ENCODE results near the gene DRD2.

The DRD2 gene

DNA sequence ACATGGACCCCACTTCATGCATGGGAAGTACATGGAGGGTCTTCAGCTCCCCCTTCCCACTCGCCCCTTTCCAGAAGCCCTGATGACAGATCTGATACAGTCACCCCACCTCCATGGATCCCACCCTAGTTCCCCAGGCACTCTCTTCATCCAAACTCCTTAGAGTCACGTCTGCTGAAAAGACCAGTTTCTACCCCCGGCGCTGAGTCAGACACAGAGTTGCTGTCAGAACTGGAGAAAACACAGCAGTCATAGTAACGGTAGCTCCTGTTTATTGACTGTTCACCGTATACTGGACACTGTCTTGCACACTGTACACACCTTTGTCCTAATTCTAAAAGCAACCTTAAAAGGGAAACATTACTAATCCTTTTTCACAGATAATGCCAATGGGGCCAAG is 29.1 kb downstream of the DRD2 start:
- no peak for DNase-seq (ENCODE audit: low read depth in 2 of 2)

DNA sequence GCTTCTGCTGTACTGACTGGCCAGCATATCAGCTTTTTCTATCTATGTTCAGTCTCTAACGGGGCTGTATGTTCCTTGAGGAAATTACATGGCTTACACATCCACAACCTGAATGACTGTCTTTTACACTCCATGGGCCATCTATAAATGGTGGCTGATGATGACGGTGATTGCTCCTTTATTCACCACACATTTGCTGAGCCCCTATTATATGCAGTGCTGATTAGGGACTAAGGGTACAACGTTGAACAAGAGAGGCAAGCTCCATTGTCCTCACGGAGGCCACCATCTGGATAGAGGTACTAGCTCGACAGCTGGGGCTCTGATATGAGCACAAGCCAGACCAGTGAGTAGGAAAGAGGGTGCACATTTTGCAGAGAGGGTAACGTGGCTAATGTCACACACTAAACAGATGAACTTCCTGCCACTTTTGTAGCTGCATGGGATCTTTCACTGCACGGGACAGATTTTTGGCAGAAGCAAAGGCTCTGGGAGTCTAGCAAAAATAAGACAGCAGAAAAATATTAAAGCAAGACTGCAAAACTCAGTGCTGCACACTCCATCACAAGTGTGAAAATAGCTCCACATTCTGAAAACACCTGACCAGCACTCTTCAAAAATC is 30.6 kb downstream of the DRD2 start:
- DNase-seq (ENCODE audit: low read depth in 2 of 2) = no peak

DNA sequence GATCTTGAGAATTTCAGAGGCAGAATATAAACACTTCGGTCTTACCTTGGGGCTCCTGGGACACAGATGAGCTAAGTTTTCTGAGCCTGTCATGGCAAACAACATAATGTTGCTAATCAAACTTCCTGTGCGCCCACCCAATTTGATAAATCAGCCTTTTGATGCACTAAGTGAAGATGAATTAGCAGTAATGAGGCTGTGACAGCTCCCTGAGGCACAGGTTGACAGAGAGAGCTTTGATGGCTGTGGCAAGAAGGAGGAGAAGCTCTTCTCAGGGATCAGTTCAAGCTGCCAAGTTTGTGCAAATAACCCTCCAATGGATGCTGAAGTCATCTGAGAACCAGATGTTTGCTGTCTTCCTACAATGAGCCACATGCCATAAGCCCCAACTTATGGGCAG is 34.4 kb downstream of the DRD2 start:
- DNase-seq (ENCODE audit: low read depth in 2 of 2) = no peak

DNA sequence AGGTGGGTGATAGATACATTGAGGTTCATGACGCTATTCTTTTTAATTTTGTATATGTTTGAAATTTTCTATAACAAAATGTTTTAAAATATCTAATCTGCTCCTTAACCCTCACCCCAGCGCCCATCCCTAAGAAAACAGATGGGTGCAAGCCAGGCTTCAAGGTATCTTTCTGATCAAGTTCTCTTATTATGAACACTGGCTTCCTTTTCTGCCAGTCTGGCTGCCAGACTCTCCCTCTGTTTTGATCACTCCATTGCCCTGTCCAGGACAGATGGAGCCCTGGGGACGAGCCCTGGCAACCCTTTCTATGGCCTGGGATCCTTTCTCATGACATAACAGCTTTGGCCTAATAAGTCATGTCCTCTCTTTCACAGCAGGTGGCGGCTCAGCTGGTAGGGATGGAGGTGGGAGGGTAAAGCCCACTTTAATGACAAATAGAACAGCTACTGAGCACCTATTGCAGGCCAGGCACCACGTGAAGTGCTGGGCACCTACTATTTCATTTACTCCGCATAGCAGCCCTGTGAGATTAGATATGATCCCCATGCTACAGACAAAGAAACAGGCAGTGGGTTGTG is 38.4 kb downstream of the DRD2 start:
- no peak for DNase-seq (ENCODE audit: low read depth in 2 of 2)

DNA sequence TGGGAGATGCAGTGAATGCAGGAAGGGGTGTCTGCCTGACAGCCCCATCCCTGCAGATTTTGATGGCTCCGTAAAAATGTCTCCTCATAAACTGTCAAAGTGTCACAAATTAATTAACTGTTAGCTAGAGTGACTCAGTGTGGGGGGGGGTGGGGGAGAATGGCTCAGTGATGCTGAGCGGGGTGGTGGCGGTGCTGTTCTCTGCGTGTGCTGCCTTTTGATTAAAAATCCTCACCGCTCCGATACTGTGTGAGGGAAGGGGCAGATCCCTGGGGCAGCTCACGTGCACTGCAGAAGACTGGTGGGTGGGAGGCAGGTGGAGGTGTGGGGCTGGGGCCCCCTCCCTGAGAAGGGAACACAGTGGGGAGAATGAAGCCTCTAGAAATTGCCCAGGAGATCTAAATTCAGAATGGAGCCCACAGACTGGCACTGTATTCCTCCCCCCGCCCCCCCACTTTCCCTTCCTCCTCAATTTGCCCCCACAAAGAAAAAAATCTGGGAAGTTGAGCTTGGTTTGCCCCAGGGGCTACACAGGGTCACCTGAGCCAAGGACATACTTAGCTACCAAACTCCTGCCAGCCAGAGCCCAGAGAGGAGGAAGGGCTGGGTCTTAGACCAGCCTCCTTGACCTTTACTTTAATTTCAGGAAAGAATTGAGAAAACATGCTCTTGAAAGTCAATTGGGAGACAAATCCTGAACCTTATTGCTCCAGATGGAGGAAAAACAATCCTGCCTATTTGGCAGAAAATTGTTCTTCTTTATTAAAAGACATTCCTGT is 39.8 kb downstream of the DRD2 start:
- no peak for DNase-seq (ENCODE audit: low read depth in 2 of 2)

DNA sequence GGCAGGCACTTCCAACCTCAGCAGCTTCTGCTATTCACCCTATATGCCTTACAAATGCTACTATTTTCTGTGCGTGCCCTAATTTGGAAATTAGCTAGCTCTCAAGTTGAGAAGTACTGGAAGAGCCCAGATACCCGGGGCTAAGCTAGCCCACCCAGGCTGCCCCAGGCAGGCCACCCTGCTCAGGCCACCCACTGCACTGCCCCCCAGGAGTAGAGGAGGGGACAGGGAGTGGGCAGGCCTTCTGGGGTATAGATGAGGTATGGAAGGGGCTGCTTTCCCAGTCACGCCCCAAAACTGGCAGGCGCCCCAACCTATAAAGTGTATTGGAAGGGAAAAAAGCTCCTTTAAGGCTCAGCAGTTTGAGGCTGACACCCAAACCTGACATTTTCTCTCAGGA is 43.5 kb downstream of the DRD2 start:
- no peak for DNase-seq (ENCODE audit: low read depth in 2 of 2)

DNA sequence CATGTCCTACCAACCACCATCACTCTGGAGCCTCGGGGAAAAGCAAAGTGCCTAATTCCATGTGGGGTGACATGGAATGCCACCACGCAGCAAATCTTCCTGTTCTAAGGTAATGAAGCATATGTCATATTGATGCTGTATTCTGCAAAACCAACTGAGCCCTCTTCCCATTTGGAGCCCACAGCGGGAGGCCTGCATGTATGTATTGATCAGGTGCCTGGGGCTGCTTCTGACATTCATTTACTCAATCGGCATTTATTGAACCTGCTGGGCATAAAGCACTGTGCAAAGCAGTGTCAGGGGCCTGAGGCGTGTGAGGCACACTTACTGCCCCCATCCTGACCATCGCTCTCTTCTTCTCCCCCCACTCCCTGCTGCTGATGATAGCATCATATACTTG is 48.5 kb downstream of the DRD2 start:
- no peak for DNase-seq (ENCODE audit: low read depth in 2 of 2)

DNA sequence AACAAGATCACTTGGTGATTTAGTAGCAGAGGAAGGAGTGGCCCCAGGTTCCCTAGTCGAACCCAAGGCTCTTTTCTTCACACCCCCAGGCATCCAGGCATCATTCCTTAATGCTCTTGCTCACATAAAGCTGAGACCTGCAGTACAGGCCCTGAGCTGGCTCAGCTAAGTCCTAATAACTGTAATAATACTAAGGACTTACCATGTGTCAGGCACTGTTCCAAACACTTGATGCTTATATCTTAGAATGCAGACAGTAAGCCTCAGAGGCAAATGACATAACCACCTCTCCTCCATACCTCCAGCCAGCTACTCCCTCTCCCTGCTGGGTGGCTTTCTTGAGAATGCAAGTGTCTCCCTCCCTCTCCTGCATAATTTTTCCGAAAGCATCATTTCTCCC is 54.4 kb downstream of the DRD2 start:
- DNase-seq (ENCODE audit: low read depth in 2 of 2) = no peak

DNA sequence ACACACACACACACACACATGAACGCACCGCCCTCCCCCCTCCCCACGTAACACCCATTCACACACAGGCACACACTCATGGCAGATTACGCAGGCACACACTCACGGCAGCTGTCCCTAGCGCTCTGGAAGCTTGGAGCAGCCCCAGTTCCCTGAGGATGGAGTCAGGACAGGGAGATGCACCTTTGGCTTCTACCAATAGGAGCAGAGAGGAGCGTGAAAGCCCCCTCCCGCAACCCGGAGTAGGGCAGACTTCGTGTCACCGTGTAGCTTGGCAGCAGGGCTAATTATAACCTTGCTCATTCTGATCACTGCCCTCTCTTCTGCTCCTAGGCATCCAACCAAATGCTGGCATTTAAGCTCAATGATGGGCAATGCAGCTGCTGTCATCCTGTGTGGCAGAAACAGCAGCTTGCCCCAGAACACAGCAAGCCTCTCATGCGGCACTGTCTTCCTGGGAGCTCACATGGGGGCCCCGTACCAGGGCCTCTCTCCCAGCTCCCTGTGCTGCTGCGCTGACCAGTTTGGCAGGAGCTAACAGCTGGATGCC is 55.7 kb downstream of the DRD2 start:
- DNase-seq (ENCODE audit: low read depth in 2 of 2) = no peak

DNA sequence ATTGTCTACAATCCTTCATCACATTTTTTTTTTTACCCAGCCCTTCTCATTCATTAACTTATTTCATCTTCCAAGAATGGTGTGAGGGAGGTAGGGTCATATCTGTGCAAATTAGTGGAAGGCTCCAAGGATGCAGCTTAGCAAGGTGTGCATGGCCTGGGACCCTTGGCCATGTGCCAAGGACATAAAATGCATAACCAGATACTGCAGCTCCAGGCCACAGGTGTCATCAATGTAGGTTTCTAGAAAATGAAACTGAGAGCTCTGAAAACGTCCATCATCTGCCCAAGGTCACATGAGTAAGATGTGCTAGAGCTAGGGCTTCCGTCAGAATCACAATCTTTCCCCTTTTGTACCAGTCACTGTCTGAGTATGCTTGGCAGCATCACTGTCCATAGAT is 57.8 kb downstream of the DRD2 start:
- no peak for DNase-seq (ENCODE audit: low read depth in 2 of 2)

DNA sequence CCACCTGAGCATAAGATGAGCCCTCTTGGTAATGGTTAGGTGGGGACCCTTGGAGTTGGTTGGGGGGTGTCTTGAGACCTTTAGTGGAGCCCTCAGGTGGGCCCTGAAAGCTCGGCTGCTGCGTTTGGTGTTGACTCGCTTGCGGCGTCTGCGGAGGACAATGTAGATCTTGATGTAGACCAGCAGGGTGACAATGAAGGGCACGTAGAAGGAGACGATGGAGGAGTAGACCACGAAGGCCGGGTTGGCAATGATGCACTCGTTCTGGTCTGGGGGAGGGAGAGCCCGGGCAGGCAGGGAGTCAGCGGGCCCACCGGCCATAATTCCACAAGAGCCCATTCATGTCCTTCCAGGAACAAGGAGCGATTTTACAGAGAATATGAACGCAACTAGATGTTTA is 59.9 kb downstream of the DRD2 start:
- no peak for DNase-seq (ENCODE audit: low read depth in 2 of 2)

DNA sequence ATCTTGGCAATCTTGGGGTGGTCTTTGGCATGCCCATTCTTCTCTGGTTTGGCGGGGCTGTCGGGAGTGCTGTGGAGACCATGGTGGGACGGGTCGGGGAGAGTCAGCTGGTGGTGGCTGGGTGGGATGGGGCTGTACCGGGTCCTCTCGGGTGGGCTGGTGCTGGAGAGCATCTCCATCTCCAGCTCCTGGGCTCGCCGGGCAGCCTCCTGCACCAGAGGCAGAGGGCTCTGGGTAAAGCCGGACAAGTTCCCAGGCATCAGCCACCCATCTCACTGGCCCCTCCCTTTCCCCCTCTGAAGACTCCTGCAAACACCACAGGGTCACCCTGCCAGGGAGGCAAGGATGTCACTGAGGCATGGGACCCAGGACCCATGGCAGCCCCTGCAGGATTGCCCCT is 62.5 kb downstream of the DRD2 start:
- no peak for DNase-seq (ENCODE audit: low read depth in 2 of 2)

DNA sequence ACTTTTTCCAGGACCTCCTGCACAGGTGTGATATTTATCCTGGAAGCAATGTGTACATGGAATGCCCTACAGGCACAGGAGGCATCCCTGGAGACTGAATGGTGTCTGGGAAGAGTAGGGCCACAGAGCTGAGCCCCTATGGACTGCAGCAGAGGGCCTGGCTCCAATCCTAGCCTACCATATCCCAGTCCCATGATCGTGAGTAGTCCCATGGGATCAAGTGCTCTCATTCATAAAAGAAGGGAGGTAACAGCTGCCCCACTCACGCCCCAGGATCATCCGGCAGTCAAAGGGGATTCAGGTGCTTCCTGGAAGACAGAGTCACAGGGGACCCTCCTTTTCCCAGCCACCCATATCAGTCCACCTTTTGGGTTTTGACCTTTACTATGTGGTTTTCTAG is 63.7 kb downstream of the DRD2 start:
- no peak for DNase-seq (ENCODE audit: low read depth in 2 of 2)

DNA sequence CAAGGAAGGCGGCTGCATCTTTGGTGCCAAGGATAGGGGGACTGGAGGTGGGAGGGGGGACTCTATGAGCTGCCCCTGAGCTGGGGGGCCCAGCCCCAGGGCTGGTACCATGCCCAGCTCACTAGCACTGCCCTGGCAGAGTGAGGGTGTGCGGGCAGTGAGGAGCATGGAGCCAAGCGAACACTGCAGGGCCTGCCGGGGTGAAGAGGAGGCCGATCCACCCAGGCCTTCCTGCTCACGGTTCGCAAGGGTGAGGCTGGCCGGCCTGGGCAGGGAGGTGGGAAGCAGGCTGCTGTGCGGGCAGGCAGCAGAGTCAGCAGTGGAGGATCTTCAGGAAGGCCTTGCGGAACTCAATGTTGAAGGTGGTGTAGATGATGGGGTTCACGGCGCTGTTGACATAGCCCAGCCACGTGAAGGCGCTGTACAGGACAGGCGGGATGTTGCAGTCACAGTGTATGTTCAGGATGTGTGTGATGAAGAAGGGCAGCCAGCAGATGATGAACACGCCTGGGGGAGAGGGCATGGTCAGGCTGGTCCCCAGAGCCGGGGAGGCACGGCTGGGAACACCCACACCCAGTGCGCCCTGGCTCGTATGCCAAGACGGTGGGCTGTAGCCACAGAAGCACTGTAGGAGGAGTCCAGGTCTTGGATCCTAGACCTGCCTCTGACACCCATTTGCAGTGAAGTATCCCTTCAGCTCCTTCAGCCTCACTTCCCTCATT is 64.6 kb downstream of the DRD2 start:
- no peak for DNase-seq (ENCODE audit: low read depth in 2 of 2)

DNA sequence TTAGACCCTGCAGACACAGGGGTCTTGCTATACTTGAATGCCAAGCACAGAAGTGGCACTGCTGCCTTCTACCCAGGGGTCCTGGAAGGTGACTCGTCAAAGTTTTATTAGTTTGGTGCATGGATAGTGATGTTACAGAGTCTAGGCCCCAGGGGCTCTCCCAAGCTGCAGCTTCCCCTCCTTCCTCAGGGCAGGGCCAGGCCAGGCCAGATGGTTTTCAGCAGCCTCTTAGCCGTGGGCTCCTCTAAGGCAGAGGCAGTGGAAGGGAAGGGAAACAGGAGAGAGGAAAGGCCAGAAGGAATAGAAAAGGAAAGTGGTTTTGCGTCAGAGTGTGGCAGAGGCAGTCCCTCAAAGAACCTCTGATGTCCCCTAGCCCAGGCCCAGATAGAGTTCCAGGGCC is 65.7 kb downstream of the DRD2 start:
- no peak for DNase-seq (ENCODE audit: low read depth in 2 of 2)

DNA sequence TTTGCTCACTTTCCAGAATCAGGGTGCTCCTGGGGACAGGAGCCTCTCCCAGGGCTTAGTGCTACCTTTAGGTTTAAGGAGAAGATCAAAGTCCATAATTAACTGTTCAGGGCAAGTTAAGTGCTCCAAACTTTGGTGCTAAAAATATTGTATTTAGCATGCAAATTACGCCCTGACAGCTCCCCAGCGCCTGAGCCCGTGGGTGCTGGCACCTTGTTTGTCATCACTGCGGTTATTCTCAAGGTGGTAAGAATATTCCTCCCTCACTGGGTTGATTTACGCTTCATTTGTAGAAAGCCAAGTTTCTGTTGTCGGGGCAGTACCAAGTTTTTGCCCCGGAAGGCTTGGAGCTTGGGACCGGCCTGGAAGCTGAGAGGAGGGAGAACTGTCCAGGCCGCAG is 66.3 kb downstream of the DRD2 start:
- DNase-seq (ENCODE audit: low read depth in 2 of 2) = no peak

DNA sequence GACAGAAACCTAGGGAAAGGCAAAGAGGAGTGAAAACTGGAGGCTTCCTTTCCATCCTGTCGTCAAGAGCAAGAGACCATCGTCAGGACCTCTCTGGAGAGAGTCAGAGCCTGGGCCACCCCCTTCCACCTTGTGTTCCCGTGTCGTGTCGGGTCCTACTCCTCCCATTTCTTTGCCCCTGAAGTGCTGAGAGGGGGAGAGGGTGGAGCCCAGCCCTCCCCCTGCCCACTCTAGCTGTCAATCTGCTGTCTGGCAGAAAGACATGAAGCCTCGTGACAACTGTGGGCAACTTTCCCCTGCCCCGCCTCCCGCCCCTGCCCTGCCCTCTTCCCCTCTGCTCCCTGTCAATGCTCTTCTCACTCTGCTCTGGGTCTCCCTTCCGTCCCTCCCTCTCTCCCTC is 67.0 kb downstream of the DRD2 start:
- no peak for DNase-seq (ENCODE audit: low read depth in 2 of 2)

DNA sequence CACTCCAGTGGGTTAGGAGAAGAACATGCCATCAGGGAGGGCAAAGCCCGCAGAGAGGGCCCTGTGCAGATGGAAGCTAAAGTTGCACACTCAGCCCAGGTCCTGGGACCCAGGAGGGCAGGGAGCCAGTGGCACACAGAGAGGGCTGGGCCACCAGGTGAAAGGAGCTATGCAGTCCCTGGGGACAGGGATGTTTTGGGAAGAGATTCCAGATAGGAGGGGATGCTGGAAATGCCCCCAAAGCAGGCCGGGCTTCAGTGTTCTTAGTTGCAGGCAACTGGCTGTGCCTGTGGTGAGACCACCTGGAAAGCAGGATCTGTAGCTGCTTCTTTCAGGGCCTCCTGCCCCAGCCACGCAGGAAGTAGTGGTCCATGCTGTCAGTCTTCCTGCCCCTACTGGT is 68.0 kb downstream of the DRD2 start:
- no peak for DNase-seq (ENCODE audit: low read depth in 2 of 2)

DNA sequence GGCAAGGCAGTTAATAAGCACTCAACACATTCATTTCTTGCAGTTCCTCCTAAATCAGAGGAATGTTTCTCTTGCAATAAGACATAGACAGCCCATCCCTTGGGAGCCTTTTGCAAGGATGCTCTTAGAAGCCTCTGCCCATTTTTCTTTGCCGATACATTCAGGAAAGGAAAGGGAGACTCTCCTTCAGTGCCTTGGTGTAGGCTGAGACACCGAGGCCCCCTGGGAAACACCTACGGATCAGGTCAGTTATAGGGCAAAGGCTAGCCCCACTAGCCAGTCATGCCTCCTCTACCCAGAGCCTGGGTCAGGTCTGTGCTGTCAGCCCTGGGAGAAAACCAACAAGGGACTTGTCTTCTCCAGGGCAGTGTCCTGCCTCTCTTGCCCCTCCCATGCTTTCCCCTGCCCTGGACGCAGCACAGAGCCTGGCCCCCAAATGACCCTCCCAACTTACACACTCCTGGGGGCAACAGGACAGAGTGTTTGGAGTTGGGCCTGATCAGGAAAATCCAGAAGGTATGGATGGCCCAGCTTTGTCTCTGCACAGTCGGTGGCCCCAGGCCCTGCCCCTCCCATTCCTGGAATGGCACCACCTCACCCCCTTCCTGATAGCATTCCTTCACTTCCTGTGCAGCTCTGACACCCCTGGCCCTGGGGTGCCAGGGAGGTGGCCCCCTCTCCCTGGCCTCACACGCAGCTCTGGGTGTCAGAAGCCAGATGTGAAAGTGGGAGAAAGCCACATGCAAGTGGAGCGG is 69.3 kb downstream of the DRD2 start:
- DNase-seq (ENCODE audit: low read depth in 2 of 2) = no peak

DNA sequence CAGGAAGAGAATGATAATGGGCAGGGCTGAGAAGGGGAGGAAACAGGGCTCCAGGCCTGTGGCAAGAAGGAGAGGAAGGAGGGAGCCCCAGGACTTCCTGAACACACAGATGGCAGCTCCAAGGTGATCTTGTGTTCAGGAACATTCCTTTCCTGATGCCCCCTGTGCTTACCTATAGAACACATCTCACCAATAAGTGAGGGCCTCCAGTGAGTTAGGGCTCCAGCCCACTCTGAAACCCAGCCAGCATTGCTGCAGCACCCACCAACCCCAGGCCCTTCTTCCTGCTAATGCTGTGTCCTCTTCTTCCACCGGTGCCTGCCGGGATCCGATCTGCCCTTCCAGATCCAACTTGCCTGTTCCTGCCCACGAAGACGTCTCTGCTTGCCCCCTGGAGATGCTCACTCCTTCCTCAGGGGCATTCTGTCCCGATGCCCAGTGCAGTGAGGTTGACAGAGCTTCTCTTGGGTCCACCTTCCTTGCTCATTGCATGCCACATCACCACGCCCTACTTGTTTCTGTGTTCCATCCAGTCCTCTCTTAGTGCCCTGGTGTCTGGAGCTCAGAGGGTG is 70.3 kb downstream of the DRD2 start:
- no peak for DNase-seq (ENCODE audit: low read depth in 2 of 2)

DNA sequence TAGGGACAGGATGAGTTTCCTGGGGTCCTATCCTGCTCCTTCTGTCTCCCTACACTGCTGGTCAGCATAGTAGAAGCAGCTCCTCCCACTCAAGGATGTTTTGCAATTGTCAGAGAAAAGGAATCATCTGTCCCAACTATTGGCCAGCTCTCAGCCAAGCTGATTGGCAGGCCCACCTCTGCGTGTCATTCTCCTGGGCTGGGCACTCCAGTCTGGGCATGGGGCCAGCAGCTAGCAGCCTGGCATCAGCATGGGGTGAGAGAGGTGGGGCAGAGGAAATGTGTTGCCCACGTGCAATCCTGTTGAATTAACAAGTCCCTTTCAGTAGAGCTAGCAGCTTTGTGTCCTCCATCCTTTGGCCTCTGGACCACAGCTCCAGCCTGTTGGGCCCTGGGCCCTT is 73.5 kb downstream of the DRD2 start:
- DNase-seq (ENCODE audit: low read depth in 2 of 2) = no peak
